HEK293 (cell line): ENCODE data around the gene MYL10.

Experiments
- KLF7 ChIP-seq: fragments of 450-650 bp; formaldehyde crosslinking; IDR thresholded peaks from 2 replicates; pipeline ENCODE4 v1.5.1; 2016; ENCODE audit warnings: missing biosample characterization, missing genetic modification characterization, borderline replicate concordance
- TCF7L2 ChIP-seq: IDR thresholded peaks from 2 replicates; pipeline ENCODE4 v1.6.1; 2011; ENCODE audit warnings: low read depth, mild to moderate bottlenecking, inconsistent platforms, low read length, moderate library complexity, borderline replicate concordance
- YY1 ChIP-seq: fragments of 450-650 bp; formaldehyde crosslinking; IDR thresholded peaks from 2 replicates; pipeline ENCODE4 v1.5.1; 2018; ENCODE audit warnings: missing biosample characterization, missing genetic modification characterization
- ZBTB21 ChIP-seq: fragments of 450-650 bp; formaldehyde crosslinking; IDR thresholded peaks from 2 replicates; pipeline ENCODE4 v1.5.1; 2017; ENCODE audit warnings: missing biosample characterization, missing genetic modification characterization
- ZFHX2 ChIP-seq: fragments of 450-650 bp; formaldehyde crosslinking; conservative IDR thresholded peaks from 2 replicates; pipeline ENCODE4 v1.5.1; 2016; ENCODE audit warnings: missing biosample characterization, missing genetic modification characterization
- ZNF169 ChIP-seq: fragments of 450-650 bp; formaldehyde crosslinking; IDR thresholded peaks from 2 replicates; pipeline ENCODE4 v1.5.1; 2016; ENCODE audit warnings: missing biosample characterization, missing genetic modification characterization
- ZNF211 ChIP-seq: fragments of 450-650 bp; formaldehyde crosslinking; IDR thresholded peaks from 2 replicates; pipeline ENCODE4 v1.5.1; 2016; ENCODE audit warnings: low read depth, missing biosample characterization, missing genetic modification characterization
- ZNF302 ChIP-seq: fragments of 450-650 bp; formaldehyde crosslinking; IDR thresholded peaks from 2 replicates; pipeline ENCODE4 v1.5.1; 2016; ENCODE audit warnings: missing biosample characterization, missing genetic modification characterization, low read depth
- ZNF747 ChIP-seq: fragments of 450-650 bp; formaldehyde crosslinking; IDR thresholded peaks from 2 replicates; pipeline ENCODE4 v1.5.1; 2016; ENCODE audit warnings: missing biosample characterization, missing genetic modification characterization
- ZNF830 ChIP-seq: fragments of 450-650 bp; IDR thresholded peaks from 2 replicates; pipeline ENCODE4 v1.5.0; 2018; ENCODE audit warnings: missing biosample characterization, missing genetic modification characterization, low read depth, mild to moderate bottlenecking, moderate library complexity
- TF ChIP-seq, protein P1 (sequence below): fragments of 450-650 bp; formaldehyde crosslinking; IDR thresholded peaks from 2 replicates; pipeline ENCODE4 v1.5.1; 2016; ENCODE audit warnings: missing biosample characterization, missing genetic modification characterization
- TF ChIP-seq, protein P2 (sequence below): fragments of 450-650 bp; formaldehyde crosslinking; IDR thresholded peaks from 2 replicates; pipeline ENCODE4; 2016; ENCODE audit warnings: missing biosample characterization, missing genetic modification characterization
- TF ChIP-seq, protein P3 (sequence below): fragments of 450-650 bp; formaldehyde crosslinking; IDR thresholded peaks from 2 replicates; pipeline ENCODE4 v1.5.1; 2016; ENCODE audit warnings: missing biosample characterization, missing genetic modification characterization
- TF ChIP-seq, protein P4 (sequence below): fragments of 450-650 bp; formaldehyde crosslinking; IDR thresholded peaks from 2 replicates; pipeline ENCODE4 v1.5.1; 2016; ENCODE audit warnings: missing biosample characterization, missing genetic modification characterization

DNA sequence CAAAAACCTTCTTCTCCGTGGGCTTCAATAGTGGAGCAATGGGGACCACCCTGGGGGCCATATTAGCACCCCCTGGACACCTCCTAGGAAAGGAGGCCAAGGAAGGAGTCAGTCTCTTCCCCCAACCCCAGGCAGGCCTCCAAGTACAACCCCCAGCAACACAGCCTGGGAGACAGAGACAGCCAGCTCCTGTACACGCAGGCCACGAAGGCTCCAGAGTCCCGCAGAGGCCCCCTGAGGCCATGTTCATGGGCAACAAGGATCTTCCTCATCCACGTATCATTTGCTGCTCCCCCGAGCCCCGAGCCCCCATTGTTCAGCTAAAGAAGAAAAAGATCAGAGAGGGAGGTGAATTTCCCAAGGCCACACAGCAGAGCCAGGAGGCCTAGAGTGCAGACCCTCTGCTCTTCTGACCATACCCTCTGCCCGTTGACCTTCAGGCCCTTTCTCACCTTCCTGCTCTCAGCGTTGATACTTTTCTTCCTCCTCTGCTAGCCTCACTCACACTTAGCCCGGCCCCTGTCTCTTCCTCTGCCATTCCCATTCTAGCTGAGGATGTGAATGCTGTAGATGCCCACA lies 35.9 kb upstream of the MYL10 start:
- TF ChIP-seq, protein P1, sequence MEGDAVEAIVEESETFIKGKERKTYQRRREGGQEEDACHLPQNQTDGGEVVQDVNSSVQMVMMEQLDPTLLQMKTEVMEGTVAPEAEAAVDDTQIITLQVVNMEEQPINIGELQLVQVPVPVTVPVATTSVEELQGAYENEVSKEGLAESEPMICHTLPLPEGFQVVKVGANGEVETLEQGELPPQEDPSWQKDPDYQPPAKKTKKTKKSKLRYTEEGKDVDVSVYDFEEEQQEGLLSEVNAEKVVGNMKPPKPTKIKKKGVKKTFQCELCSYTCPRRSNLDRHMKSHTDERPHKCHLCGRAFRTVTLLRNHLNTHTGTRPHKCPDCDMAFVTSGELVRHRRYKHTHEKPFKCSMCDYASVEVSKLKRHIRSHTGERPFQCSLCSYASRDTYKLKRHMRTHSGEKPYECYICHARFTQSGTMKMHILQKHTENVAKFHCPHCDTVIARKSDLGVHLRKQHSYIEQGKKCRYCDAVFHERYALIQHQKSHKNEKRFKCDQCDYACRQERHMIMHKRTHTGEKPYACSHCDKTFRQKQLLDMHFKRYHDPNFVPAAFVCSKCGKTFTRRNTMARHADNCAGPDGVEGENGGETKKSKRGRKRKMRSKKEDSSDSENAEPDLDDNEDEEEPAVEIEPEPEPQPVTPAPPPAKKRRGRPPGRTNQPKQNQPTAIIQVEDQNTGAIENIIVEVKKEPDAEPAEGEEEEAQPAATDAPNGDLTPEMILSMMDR (tag by site-specific recombination) = no peak
- TF ChIP-seq ZBTB21 (tag by site-specific recombination) (no peak), ZNF211 (tag by site-specific recombination) (no peak), ZFHX2 (tag by site-specific recombination) (no peak), ZNF169 (tag by site-specific recombination) (no peak), ZNF747 (tag by site-specific recombination) (no peak), KLF7 (tag by site-specific recombination) (no peak), TCF7L2 (no peak), ZNF302 (tag by site-specific recombination) (no peak), YY1 (tag by site-specific recombination) (no peak), ZNF830 (tag by site-specific recombination) (no peak)
- TF ChIP-seq, protein P2, sequence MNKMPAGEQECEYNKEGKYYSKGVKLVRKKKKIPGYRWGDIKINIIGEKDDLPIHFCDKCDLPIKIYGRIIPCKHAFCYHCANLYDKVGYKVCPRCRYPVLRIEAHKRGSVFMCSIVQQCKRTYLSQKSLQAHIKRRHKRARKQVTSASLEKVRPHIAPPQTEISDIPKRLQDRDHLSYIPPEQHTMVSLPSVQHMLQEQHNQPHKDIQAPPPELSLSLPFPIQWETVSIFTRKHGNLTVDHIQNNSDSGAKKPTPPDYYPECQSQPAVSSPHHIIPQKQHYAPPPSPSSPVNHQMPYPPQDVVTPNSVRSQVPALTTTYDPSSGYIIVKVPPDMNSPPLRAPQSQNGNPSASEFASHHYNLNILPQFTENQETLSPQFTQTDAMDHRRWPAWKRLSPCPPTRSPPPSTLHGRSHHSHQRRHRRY (tag by site-specific recombination) = no peak
- TF ChIP-seq, protein P3, sequence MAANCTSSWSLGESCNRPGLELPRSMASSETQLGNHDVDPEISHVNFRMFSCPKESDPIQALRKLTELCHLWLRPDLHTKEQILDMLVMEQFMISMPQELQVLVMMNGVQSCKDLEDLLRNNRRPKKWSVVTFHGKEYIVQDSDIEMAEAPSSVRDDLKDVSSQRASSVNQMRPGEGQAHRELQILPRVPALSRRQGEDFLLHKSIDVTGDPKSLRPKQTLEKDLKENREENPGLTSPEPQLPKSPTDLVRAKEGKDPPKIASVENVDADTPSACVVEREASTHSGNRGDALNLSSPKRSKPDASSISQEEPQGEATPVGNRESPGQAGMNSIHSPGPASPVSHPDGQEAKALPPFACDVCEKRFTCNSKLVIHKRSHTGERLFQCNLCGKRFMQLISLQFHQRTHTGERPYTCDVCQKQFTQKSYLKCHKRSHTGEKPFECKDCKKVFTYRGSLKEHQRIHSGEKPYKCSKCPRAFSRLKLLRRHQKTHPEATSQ (tag by site-specific recombination) = no peak
- TF ChIP-seq, protein P4, sequence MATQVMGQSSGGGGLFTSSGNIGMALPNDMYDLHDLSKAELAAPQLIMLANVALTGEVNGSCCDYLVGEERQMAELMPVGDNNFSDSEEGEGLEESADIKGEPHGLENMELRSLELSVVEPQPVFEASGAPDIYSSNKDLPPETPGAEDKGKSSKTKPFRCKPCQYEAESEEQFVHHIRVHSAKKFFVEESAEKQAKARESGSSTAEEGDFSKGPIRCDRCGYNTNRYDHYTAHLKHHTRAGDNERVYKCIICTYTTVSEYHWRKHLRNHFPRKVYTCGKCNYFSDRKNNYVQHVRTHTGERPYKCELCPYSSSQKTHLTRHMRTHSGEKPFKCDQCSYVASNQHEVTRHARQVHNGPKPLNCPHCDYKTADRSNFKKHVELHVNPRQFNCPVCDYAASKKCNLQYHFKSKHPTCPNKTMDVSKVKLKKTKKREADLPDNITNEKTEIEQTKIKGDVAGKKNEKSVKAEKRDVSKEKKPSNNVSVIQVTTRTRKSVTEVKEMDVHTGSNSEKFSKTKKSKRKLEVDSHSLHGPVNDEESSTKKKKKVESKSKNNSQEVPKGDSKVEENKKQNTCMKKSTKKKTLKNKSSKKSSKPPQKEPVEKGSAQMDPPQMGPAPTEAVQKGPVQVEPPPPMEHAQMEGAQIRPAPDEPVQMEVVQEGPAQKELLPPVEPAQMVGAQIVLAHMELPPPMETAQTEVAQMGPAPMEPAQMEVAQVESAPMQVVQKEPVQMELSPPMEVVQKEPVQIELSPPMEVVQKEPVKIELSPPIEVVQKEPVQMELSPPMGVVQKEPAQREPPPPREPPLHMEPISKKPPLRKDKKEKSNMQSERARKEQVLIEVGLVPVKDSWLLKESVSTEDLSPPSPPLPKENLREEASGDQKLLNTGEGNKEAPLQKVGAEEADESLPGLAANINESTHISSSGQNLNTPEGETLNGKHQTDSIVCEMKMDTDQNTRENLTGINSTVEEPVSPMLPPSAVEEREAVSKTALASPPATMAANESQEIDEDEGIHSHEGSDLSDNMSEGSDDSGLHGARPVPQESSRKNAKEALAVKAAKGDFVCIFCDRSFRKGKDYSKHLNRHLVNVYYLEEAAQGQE = no peak
